ENCODE measurements around the gene ITGB1BP1. TPM values are rescaled to one million over a fixed set of nuclear protein-coding genes. Genes with fewer than 3 reads are reported as not detected.

ITGB1BP1 gene
- polyA plus RNA-seq, 1 donor: 49.6 TPM

DNA sequence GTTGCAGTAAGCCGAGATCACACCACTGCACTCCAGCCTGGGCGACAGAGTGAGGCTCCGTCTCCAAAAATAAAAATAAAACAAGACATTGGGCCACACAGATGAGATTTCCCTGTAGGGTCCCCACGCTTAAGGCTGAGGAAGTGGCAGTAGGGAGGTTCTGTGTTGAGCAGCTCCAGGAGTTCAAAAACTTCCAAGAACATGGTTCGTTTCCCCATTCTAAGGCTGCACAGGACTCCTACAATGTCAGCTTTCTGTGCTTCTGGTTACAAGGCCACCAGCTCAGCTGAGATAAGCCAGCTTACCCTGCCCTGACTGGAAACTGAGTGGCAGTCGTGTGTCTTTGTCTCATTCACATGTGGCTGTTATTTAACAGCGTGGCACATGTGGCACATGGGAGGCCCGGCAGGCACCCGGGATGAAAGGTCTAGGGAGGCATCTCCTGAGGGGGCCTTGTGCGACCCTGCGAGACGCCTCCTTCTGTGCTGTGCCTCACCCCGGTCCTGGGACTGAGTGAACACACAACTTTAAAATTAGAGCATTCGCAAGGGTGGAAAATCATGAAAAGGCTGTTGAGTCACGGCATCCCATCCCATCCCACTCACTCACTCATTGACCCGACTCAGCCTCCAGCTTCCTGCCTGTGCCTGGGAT lies 7.7 kb downstream of the ITGB1BP1 start:
- DNase-seq: no peak
- no peaks in the 10 kb centered on the region for H3K27me3 ChIP-seq (ENCODE audit: control insufficient read depth, insufficient read depth, low read length)
- no peaks in the 10 kb centered on the region for H3K4me1 ChIP-seq (ENCODE audit: control insufficient read depth, insufficient read depth, low read length)
- 100% methylated on average over 1 of the region's 16 CpGs for WGBS (ENCODE audit: insufficient coverage, low lambda C conversion rate)
- H3K9me3 ChIP-seq (ENCODE audit: control insufficient read depth, low read depth, low read length): no peaks in the 10 kb centered on the region
- H3K36me3 ChIP-seq (ENCODE audit: control insufficient read depth, insufficient read depth, low read length): peaks cover 34% of the 10 kb centered on the region
- no peak overlapping the region for H3K27ac ChIP-seq (ENCODE audit: low read length)
- no peak overlapping the region for H3K4me3 ChIP-seq (ENCODE audit: low read length)

DNA sequence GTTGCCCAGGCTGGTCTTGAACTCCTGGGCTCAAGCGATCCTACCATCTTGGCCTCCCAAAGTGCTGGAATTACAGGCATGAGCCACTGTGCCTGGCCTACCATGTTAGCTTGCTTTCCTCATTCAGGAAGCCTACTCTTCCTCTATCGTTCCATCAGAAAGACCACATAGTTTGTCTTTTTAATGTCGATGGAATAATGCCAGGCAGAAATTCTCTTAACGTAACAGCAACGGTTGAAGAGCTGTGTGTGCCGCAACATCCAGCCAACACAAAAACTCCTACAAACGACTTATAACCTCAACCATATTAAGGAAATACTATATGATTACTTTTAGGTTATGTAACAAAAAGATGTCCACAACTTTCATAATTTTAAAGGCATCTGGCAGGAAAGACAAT lies 10.5 kb downstream of the ITGB1BP1 start:
- H3K27me3 ChIP-seq (ENCODE audit: control insufficient read depth, insufficient read depth, low read length): no peaks in the 10 kb centered on the region

DNA sequence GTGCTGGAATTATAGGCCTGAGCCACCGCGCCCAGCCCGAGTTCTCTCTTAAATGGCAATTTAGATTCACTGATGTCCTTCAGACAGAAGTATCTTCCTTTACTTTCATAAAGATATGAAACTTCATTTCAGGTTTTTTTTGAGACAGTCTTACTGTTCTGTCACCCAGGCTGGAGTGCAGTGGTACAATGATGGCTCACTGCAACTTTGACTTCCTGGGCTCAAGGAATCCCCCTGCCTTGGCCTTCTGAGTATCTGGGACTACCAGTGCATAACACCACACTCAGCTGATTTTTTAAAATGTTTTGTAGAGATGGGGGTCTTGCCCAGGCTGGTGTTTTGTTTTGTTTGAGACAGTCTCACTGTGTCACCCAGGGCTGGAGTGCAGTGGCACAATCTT lies 13.2 kb downstream of the ITGB1BP1 start:
- Histone ChIP-seq H3K4me3 (ENCODE audit: low read length) (no peak overlapping the region), H3K27ac (ENCODE audit: low read length) (no peak overlapping the region), H3K9me3 (ENCODE audit: control insufficient read depth, low read depth, low read length) (no peaks in the 10 kb centered on the region), H3K27me3 (ENCODE audit: control insufficient read depth, insufficient read depth, low read length) (no peaks in the 10 kb centered on the region), H3K4me1 (ENCODE audit: control insufficient read depth, insufficient read depth, low read length) (no peaks in the 10 kb centered on the region), H3K36me3 (ENCODE audit: control insufficient read depth, insufficient read depth, low read length) (peaks cover 45% of the 10 kb centered on the region)
- no CpG with 5 or more reads among the region's 3 CpGs for WGBS (ENCODE audit: insufficient coverage, low lambda C conversion rate)
- DNase-seq: no peak

More for the DNA sequence above, 10.5 kb downstream of the ITGB1BP1 start:
- Histone ChIP-seq H3K27ac (ENCODE audit: low read length) (no peak overlapping the region), H3K36me3 (ENCODE audit: control insufficient read depth, insufficient read depth, low read length) (peaks cover 42% of the 10 kb centered on the region), H3K4me1 (ENCODE audit: control insufficient read depth, insufficient read depth, low read length) (no peaks in the 10 kb centered on the region), H3K9me3 (ENCODE audit: control insufficient read depth, low read depth, low read length) (no peaks in the 10 kb centered on the region), H3K4me3 (ENCODE audit: low read length) (no peak overlapping the region)
- no peak for DNase-seq
- no CpG with 5 or more reads among the region's 7 CpGs for WGBS (ENCODE audit: insufficient coverage, low lambda C conversion rate)

DNA sequence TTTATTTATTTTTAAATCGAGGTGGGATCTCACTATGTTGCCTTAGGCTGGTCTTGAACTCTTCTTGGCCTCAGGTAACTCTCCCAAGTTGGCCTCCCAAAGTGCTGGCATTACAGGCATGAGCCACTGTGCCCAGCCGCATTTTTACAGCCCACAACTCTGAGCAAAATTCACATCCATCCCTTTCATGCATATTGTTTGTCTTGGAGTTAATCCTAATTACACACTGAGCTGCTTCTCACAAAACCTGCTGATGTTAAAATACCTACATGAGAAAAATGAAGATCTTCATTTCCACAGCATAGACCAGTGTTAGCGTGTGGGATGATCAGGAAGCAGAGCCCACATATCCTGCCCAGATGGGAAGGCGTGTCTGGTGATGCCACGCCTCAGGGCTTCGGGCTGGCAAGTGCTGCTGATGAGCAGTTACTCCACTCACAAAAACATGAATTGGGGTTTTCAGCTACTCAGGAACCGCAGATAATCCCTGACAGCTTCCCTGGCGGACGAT lies 14.6 kb downstream of the ITGB1BP1 start:
- WGBS (ENCODE audit: insufficient coverage, low lambda C conversion rate): no CpG with 5 or more reads among the region's 9 CpGs
- H3K4me3 ChIP-seq (ENCODE audit: low read length): no peak overlapping the region
- H3K27ac ChIP-seq (ENCODE audit: low read length): no peak overlapping the region
- no peak for DNase-seq
- H3K27me3 ChIP-seq (ENCODE audit: control insufficient read depth, insufficient read depth, low read length): no peaks in the 10 kb centered on the region
- peaks cover 43% of the 10 kb centered on the region for H3K36me3 ChIP-seq (ENCODE audit: control insufficient read depth, insufficient read depth, low read length)
- H3K4me1 ChIP-seq (ENCODE audit: control insufficient read depth, insufficient read depth, low read length): no peaks in the 10 kb centered on the region
- no peaks in the 10 kb centered on the region for H3K9me3 ChIP-seq (ENCODE audit: control insufficient read depth, low read depth, low read length)

DNA sequence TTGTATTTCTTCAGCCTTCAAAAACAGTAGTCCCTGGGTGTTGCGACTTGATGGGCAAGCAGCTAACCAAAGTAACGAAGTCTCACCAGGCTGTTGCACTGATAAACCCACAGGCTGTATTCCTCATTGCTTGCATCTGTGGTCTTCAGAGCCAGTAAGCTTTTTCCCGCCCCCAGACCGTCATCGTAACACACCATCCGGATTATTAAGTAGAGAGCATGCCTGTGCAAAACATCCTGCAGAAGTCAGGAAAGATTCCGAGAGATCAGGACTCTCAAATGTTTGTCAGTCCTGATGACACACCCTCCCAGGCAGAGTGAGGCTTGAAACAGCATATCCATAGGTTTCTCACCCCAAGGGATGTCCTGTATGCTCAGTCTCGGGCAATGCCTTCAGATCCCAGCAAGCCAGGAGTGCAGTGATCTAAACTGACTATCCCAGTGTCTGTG lies 15.9 kb downstream of the ITGB1BP1 start:
- peaks cover 42% of the 10 kb centered on the region for H3K36me3 ChIP-seq (ENCODE audit: control insufficient read depth, insufficient read depth, low read length)
- WGBS (ENCODE audit: insufficient coverage, low lambda C conversion rate): no CpG with 5 or more reads among the region's 8 CpGs

DNA sequence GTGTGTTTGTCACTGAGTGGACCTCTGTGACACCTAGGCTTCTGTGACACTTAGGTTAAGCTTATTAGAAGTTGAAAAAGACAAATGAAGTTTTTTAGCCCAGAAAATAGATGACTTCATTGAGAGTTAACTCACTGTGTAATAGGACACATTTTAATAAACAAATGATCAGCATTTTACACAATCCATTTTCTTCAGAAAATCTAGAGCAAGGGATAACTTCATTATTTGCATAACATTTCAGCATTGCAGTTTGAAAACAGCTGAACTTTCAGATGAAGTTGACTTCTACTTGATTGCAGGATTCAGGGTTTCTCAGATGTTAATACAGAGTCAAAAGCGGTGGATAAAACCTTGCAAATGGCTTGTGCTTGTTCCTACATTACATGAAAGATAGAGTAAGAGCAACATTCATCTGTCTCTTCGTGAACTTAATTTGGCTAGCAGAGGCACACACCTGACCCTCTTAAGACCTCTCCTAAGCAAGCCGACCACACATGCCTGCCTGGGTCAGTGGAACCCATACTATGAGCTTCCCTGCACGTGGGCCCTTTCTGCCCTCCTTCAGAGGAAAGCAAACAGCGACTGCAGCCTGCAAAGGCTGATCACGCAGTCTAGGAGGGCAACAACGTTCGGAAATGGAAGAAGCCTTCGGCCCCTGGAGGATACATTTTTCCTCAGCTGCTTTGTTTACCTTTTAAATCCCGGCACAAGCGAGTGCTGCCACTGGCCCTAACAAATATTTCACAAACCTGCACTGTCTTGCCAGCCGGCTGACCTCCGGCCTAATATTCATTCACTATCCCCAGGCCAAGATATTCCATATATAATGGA lies 16.6 kb downstream of the ITGB1BP1 start:
- no peaks in the 10 kb centered on the region for H3K4me1 ChIP-seq (ENCODE audit: control insufficient read depth, insufficient read depth, low read length)
- H3K4me3 ChIP-seq (ENCODE audit: low read length): no peak overlapping the region
- DNase-seq: no peak
- no peaks in the 10 kb centered on the region for H3K9me3 ChIP-seq (ENCODE audit: control insufficient read depth, low read depth, low read length)
- H3K36me3 ChIP-seq (ENCODE audit: control insufficient read depth, insufficient read depth, low read length): peaks cover 41% of the 10 kb centered on the region
- no peak overlapping the region for H3K27ac ChIP-seq (ENCODE audit: low read length)
- H3K27me3 ChIP-seq (ENCODE audit: control insufficient read depth, insufficient read depth, low read length): no peaks in the 10 kb centered on the region
- WGBS (ENCODE audit: insufficient coverage, low lambda C conversion rate): no CpG with 5 or more reads among the region's 13 CpGs

More for the DNA sequence above, 15.9 kb downstream of the ITGB1BP1 start:
- Histone ChIP-seq H3K27me3 (ENCODE audit: control insufficient read depth, insufficient read depth, low read length) (no peaks in the 10 kb centered on the region), H3K27ac (ENCODE audit: low read length) (no peak overlapping the region), H3K9me3 (ENCODE audit: control insufficient read depth, low read depth, low read length) (no peaks in the 10 kb centered on the region), H3K4me1 (ENCODE audit: control insufficient read depth, insufficient read depth, low read length) (no peaks in the 10 kb centered on the region), H3K4me3 (ENCODE audit: low read length) (no peak overlapping the region)
- DNase-seq: no peak

DNA sequence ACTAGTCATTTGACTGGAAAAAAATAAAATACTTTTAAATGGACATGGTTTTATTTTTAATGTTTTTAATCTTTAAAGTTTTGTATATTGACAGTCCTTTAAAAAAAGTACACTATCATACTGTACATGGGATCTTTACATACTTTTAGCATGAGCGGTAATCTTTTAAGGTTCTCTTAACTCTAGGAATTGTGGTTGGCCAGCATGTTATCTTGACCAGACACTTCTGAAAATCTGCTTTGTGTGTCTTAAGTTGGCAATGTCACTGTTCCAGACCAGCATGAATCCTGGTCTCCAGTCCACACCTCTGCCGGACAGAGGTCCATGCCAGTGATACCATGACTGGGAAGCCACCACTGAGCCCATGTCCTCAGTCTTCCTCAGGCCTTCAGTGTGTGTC lies 17.7 kb downstream of the ITGB1BP1 start:
- no peak for DNase-seq
- no peak overlapping the region for H3K27ac ChIP-seq (ENCODE audit: low read length)
- H3K4me3 ChIP-seq (ENCODE audit: low read length): no peak overlapping the region
- 100% methylated on average over 1 of the region's 2 CpGs for WGBS (ENCODE audit: insufficient coverage, low lambda C conversion rate)
- H3K36me3 ChIP-seq (ENCODE audit: control insufficient read depth, insufficient read depth, low read length): peaks cover 47% of the 10 kb centered on the region
- H3K4me1 ChIP-seq (ENCODE audit: control insufficient read depth, insufficient read depth, low read length): no peaks in the 10 kb centered on the region
- no peaks in the 10 kb centered on the region for H3K27me3 ChIP-seq (ENCODE audit: control insufficient read depth, insufficient read depth, low read length)
- no peaks in the 10 kb centered on the region for H3K9me3 ChIP-seq (ENCODE audit: control insufficient read depth, low read depth, low read length)

DNA sequence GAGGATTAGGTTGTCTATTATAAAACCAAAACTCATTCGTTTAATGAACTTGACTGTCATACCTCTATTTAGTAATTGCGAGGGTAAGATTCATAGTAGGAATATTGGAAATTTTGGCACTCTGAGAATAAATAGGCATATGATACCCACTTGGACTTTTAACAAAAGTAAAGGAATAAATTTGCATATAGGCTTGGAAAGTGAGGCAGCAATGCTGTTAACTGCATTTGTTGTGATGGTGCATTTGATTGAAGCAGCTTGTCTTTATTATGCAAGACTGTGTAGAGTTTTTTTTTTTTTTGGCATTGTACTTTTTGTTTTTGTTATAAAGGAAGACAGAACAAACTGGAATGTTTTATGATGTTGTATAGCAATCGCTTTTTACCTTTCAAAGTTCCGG lies 18.9 kb downstream of the ITGB1BP1 start:
- no peaks in the 10 kb centered on the region for H3K27me3 ChIP-seq (ENCODE audit: control insufficient read depth, insufficient read depth, low read length)
- no peak overlapping the region for H3K27ac ChIP-seq (ENCODE audit: low read length)
- WGBS (ENCODE audit: insufficient coverage, low lambda C conversion rate): 100% methylated on average over 3 of the region's 4 CpGs
- no peak overlapping the region for H3K4me3 ChIP-seq (ENCODE audit: low read length)
- H3K9me3 ChIP-seq (ENCODE audit: control insufficient read depth, low read depth, low read length): no peaks in the 10 kb centered on the region
- H3K4me1 ChIP-seq (ENCODE audit: control insufficient read depth, insufficient read depth, low read length): no peaks in the 10 kb centered on the region
- DNase-seq: no peak
- H3K36me3 ChIP-seq (ENCODE audit: control insufficient read depth, insufficient read depth, low read length): peaks cover 45% of the 10 kb centered on the region

DNA sequence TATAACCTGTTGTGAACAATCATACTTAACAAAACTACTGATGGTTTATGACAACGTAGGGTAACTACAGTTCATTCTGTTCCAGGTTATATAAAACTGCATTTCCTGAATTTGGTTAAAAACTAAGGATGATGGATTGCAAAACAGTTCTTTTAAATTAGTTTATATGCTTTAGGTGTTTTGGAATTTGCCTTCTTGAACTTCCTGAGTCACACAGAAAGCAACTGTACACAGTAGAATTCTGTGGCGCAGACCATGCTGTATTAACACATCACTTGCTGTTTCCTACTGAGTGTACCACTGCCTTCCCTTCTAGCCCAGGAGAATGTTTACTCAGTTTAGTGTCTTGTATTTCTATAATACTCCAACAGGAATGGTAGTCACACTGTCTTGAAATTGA lies 19.4 kb downstream of the ITGB1BP1 start:
- H3K27ac ChIP-seq (ENCODE audit: low read length): no peak overlapping the region
- H3K36me3 ChIP-seq (ENCODE audit: control insufficient read depth, insufficient read depth, low read length): peaks cover 43% of the 10 kb centered on the region
- no peak overlapping the region for H3K4me3 ChIP-seq (ENCODE audit: low read length)
- H3K9me3 ChIP-seq (ENCODE audit: control insufficient read depth, low read depth, low read length): no peaks in the 10 kb centered on the region
- H3K4me1 ChIP-seq (ENCODE audit: control insufficient read depth, insufficient read depth, low read length): no peaks in the 10 kb centered on the region
- H3K27me3 ChIP-seq (ENCODE audit: control insufficient read depth, insufficient read depth, low read length): no peaks in the 10 kb centered on the region
- no peak for DNase-seq
- 86% methylated on average over 1 of the region's 2 CpGs for WGBS (ENCODE audit: insufficient coverage, low lambda C conversion rate)

DNA sequence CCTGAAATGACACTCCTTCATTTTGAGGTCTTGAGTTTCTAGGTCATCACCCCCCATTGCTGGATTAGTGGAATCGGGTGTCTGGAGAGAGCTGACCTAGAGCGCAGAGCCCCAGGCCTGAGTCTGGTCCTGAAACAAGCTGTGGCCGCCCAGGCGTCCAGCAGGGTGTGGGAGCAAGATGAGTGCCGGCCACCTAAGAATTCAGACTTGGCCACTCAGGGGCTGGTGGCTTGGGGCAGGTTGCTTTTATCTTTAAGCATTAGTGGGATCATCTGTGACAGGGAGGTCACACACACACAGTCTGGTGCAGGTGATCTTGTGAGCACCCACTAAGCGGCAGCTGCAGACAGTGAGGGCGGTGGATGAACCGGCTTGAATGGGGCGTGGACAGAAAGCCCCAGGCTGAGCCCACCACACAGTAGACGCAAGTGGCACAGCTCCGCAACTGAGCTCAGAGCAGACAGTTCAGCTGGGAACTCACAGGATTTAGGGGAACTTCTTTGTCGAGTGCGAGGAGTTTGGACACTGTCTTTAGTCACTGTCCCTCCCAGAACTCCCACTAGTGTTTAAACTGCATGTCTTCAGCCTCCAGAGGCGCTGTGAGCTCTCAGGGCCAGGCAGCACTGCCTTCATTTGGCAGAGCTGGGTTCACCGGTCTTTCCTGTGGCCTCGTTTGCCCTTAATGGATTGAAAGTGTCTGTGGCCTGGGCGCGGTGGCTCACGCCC lies 21.5 kb downstream of the ITGB1BP1 start:
- no peaks in the 10 kb centered on the region for H3K9me3 ChIP-seq (ENCODE audit: control insufficient read depth, low read depth, low read length)
- H3K4me3 ChIP-seq (ENCODE audit: low read length): no peak overlapping the region
- H3K27ac ChIP-seq (ENCODE audit: low read length): no peak overlapping the region
- peaks cover 42% of the 10 kb centered on the region for H3K36me3 ChIP-seq (ENCODE audit: control insufficient read depth, insufficient read depth, low read length)
- H3K27me3 ChIP-seq (ENCODE audit: control insufficient read depth, insufficient read depth, low read length): no peaks in the 10 kb centered on the region
- no peaks in the 10 kb centered on the region for H3K4me1 ChIP-seq (ENCODE audit: control insufficient read depth, insufficient read depth, low read length)
- no CpG with 5 or more reads among the region's 19 CpGs for WGBS (ENCODE audit: insufficient coverage, low lambda C conversion rate)
- no peak for DNase-seq
